ENCODE results near the gene MGST2. TPM values are rescaled to one million over a fixed set of nuclear protein-coding genes. Genes with fewer than 3 reads are reported as not detected.

The MGST2 gene
- total and polyA plus RNA-seq, 10 of the 15 experiments (the other 5 are each of a cell fraction or from before 2014, with no cell fraction given) = 19.0 to 50.1 (median 30.6) TPM

GRCh38 chr4:139709660-139710059, 44.0 kb downstream of the MGST2 start:
- in situ Hi-C loops (cut with MboI) = no loop called here
- Histone ChIP-seq H3K9me3 (replicated peaks; ENCODE audit: control insufficient read depth, insufficient read depth, low read length) (no peaks in the 10 kb centered on the region; the same call in 2 of the 3 replicates), H3K36me3 (ENCODE audit: control insufficient read depth in 2 of 2, insufficient read depth in 2 of 2, low read length in 1 of 2) (no peaks in the 10 kb centered on the region), H3K79me2 (ENCODE audit: control insufficient read depth, insufficient read depth, low read length) (no peaks in the 10 kb centered on the region), H2AFZ (ENCODE audit: control insufficient read depth, low read depth, low read length) (no peak overlapping the region), H4K20me1 (ENCODE audit: control insufficient read depth, insufficient read depth) (no peaks in the 10 kb centered on the region), H3K4me2 (ENCODE audit: control insufficient read depth, insufficient read depth) (no peak overlapping the region), H3K27me3 (replicated peaks in 1 of 2; ENCODE audit: control insufficient read depth in 2 of 2, insufficient read depth in 2 of 2, low read length in 1 of 2) (no peaks in the 10 kb centered on the region), H3K4me3 (no peak overlapping the region), H3K9ac (ENCODE audit: control insufficient read depth, insufficient read depth, low read length) (no peak overlapping the region), H3K4me1 (ENCODE audit: control insufficient read depth, insufficient read depth, low read length) (no peaks in the 10 kb centered on the region), H3K27ac (ENCODE audit: control insufficient read depth, insufficient read depth) (no peak overlapping the region)
- SMC1A ChIA-PET (ENCODE audit: uncharacterized antibody, unreplicated experiment) = interaction anchor here (0.7 kb wide), 2 partner anchors 9 to 19 kb away, joined by 3 read pairs; no protein-coding TSS in a partner anchor
- BruUV-seq (replicated peaks) = no TSS peak
- RAD21 ChIA-PET (ENCODE audit: unreplicated experiment) = no interaction called here
- FAIRE-seq (no peak), DNase-seq (ENCODE audit: low read depth, low spot score) (no peak), ATAC-seq (no peak)
- POLR2A ChIA-PET = no interaction called here
- CTCF ChIA-PET = no interaction called here
- intact Hi-C loops (cut with micrococcal nuclease; ENCODE audit: unreplicated experiment) = no loop called here
- WGBS (ENCODE audit: insufficient coverage, insufficient replicate concordance, low lambda C conversion rate, missing lambda C conversion rate) = 25% methylated on average over 1 of the region's 1 CpG
- TF ChIP-seq MTA2 (IDR thresholded peaks at IDR 0.05; ENCODE audit: low read depth) (no peak), SP1 (IDR thresholded peaks at IDR 0.05; ENCODE audit: low read depth, low read length) (no peak), IKZF2 (IDR thresholded peaks at IDR 0.05) (no peak), MLLT1 (IDR thresholded peaks at IDR 0.05) (no peak), POLR2AphosphoS5 (IDR thresholded peaks at IDR 0.05; ENCODE audit: low read length) (no peak), EP300 (IDR thresholded peaks at IDR 0.05; ENCODE audit: borderline replicate concordance in 1 of 2, control insufficient read depth in 1 of 2, low read depth in 2 of 2, low read length in 2 of 2) (no peak), ZNF687 (IDR thresholded peaks at IDR 0.05) (no peak), PKNOX1 (IDR thresholded peaks at IDR 0.05) (no peak), ATF2 (IDR thresholded peaks at IDR 0.05; ENCODE audit: low read length) (no peak)
